Endodermal cell (in vitro differentiated cells): ENCODE results near the gene SLC25A44. TPM values are rescaled to one million over a fixed set of nuclear protein-coding genes. Genes with fewer than 3 reads are reported as not detected.

Experiments
- DNase-seq: peaks from one replicate; pipeline ENCODE4 v3.0.0-alpha.2; 2017
- H3K27ac ChIP-seq: 2 replicates; pipeline ENCODE4 v1.5.1; 2013; ENCODE audit warnings: mild to moderate bottlenecking, low read depth, low read length, moderate library complexity
- H3K27me3 ChIP-seq: 2 replicates; pipeline ENCODE4 v1.6.1; 2013; ENCODE audit warnings: mild to moderate bottlenecking, low read length, moderate library complexity; ENCODE audit not compliant: insufficient read depth, control insufficient read depth, poor library complexity, severe bottlenecking
- H3K36me3 ChIP-seq: 2 replicates; pipeline ENCODE4 v1.7.0; 2013; ENCODE audit warnings: mild to moderate bottlenecking, low read length, moderate library complexity; ENCODE audit not compliant: control insufficient read depth, insufficient read depth
- H3K4me1 ChIP-seq: one replicate; pipeline ENCODE4 v1.7.0; 2013; ENCODE audit warnings: low read length; ENCODE audit not compliant: control insufficient read depth, insufficient read depth
- H3K4me3 ChIP-seq: 2 replicates; pipeline ENCODE4 v1.5.1; 2013; ENCODE audit warnings: mild to moderate bottlenecking, low read length, moderate library complexity
- H3K9ac ChIP-seq: 2 replicates; pipeline ENCODE4 v1.6.1; 2013; ENCODE audit warnings: mild to moderate bottlenecking, low read length, moderate library complexity; ENCODE audit not compliant: poor library complexity, severe bottlenecking; ENCODE audit errors: extremely low read depth
- H3K9me3 ChIP-seq: 2 replicates; pipeline ENCODE4 v1.6.1; 2013; ENCODE audit warnings: mild to moderate bottlenecking, low read length, moderate library complexity; ENCODE audit not compliant: control insufficient read depth
- H3K27ac Mint-ChIP-seq: 2 replicates; pipeline ENCODE4 v1.8.0; 2020; ENCODE audit warnings: mixed read lengths
- H3K27me3 Mint-ChIP-seq: 2 replicates; pipeline ENCODE4 v1.8.0; 2021; ENCODE audit warnings: mild to moderate bottlenecking, mixed read lengths; ENCODE audit not compliant: insufficient read depth
- H3K36me3 Mint-ChIP-seq: 2 replicates; pipeline ENCODE4 v1.8.0; 2020; ENCODE audit warnings: low read depth, mixed read lengths
- H3K4me1 Mint-ChIP-seq: 2 replicates; pipeline ENCODE4 v1.8.0; 2020; ENCODE audit warnings: mixed read lengths
- H3K4me3 Mint-ChIP-seq: 2 replicates; pipeline ENCODE4 v1.8.0; 2020; ENCODE audit warnings: mild to moderate bottlenecking, moderate library complexity, mixed read lengths
- H3K9me3 Mint-ChIP-seq: 2 replicates; pipeline ENCODE4 v1.8.0; 2020; ENCODE audit warnings: mild to moderate bottlenecking, mixed read lengths
- CTCF ChIP-seq: fragments of 200-600 bp; sonication (generic); conservative IDR thresholded peaks from 2 replicates; pipeline ENCODE4 v1.5.0; 2021; ENCODE audit warnings: antibody characterized with exemption, mild to moderate bottlenecking
- WGBS, 2 experiments: methylation state at CpG; one replicate each; pipeline versions ENCODE4 v1.1.5 to v1.1.7; 2013; ENCODE audit warnings: missing lambda C conversion rate in 2 of 2, mixed read lengths in 1 of 2; ENCODE audit not compliant: insufficient coverage in 1 of 2, insufficient read length in 1 of 2; 5-methylcytosine and 5-hydroxymethylcytosine counted together
- total RNA-seq, 2 donors: library from RNA; stranded (reverse); fragmentation: NEBNext Ultra II Directional in 1 of 2; extraction: Animal tissue kit (Norgen Biotek cat#: 25700) in 1 of 2; gene quantifications; 2 replicates in 1 of 2; 3 replicates in 1 of 2; pipeline ENCODE4 v1.2.1, GENCODE V29; 2021

The SLC25A44 gene
- total RNA-seq, 2 donors from 2014 or later = 20.9 to 22.7 TPM

GRCh38 chr1:156146020-156146768, 47.7 kb upstream of the SLC25A44 start:
- 42 to 44% methylated on average over 10 to 13 of the region's 13 CpGs for WGBS, 2 experiments
- no peaks in the 10 kb centered on the region for H3K36me3 ChIP-seq
- H3K27me3 ChIP-seq = no peaks in the 10 kb centered on the region
- H3K27ac ChIP-seq = no peak overlapping the region
- H3K9me3 ChIP-seq = no peaks in the 10 kb centered on the region
- peak; percentile 78 for DNase-seq
- Mint-ChIP-seq H3K4me3 (peak overlapping the region; percentile 41), H3K9me3 (no peaks in the 10 kb centered on the region), H3K36me3 (no peaks in the 10 kb centered on the region), H3K4me1 (peaks cover 42% of the 10 kb centered on the region), H3K27me3 (no peaks in the 10 kb centered on the region), H3K27ac (peak overlapping the region; percentile 93)
- no peak overlapping the region for H3K9ac ChIP-seq
- no peak overlapping the region for H3K4me3 ChIP-seq
- no peaks in the 10 kb centered on the region for H3K4me1 ChIP-seq
- TF ChIP-seq CTCF = peak; percentile 79

GRCh38 chr1:156146769-156147405, 47.0 kb upstream of the SLC25A44 start:
- peak overlapping the region; percentile 41 for H3K4me3 Mint-ChIP-seq

GRCh38 chr1:156148216-156148615, 45.7 kb upstream of the SLC25A44 start:
- Histone ChIP-seq H3K4me1 (no peaks in the 10 kb centered on the region), H3K27me3 (no peaks in the 10 kb centered on the region), H3K27ac (no peak overlapping the region), H3K9me3 (no peaks in the 10 kb centered on the region), H3K9ac (no peak overlapping the region), H3K4me3 (no peak overlapping the region), H3K36me3 (no peaks in the 10 kb centered on the region)
- Mint-ChIP-seq H3K4me3 (no peak overlapping the region), H3K9me3 (no peaks in the 10 kb centered on the region), H3K27me3 (no peaks in the 10 kb centered on the region), H3K27ac (peak overlapping the region; percentile 64), H3K36me3 (no peaks in the 10 kb centered on the region), H3K4me1 (peaks cover 48% of the 10 kb centered on the region)
- DNase-seq = no peak
- WGBS, 2 experiments = 95% methylated on average over 6 of the region's 6 CpGs; no CpG with 5 or more reads in 1 of the 2 experiments
- TF ChIP-seq CTCF = no peak

More at GRCh38 chr1:156146769-156147405, 47.0 kb upstream of the SLC25A44 start:
- Histone ChIP-seq H3K27me3 (no peaks in the 10 kb centered on the region), H3K4me3 (no peak overlapping the region), H3K27ac (no peak overlapping the region), H3K9me3 (no peaks in the 10 kb centered on the region), H3K36me3 (no peaks in the 10 kb centered on the region), H3K4me1 (no peaks in the 10 kb centered on the region), H3K9ac (no peak overlapping the region)
- DNase-seq = no peak
- Mint-ChIP-seq H3K4me1 (peaks cover 41% of the 10 kb centered on the region), H3K27ac (peak overlapping the region; percentile 93), H3K36me3 (no peaks in the 10 kb centered on the region), H3K27me3 (no peaks in the 10 kb centered on the region), H3K9me3 (no peaks in the 10 kb centered on the region)
- 74% methylated on average over 9 of the region's 9 CpGs; no CpG with 5 or more reads in 1 of the 2 experiments for WGBS, 2 experiments
- TF ChIP-seq CTCF = no peak
